ENCODE data around the gene ATF5. TPM values are rescaled to one million over a fixed set of nuclear protein-coding genes. Genes with fewer than 3 reads are reported as not detected.
A peak's percentile ranks its signal among the peaks of the same experiment; 100 is the strongest.

Gene ATF5
- total and polyA plus RNA-seq, 12 donors = 6.4 to 33.8 (median 9.9) TPM

DNA sequence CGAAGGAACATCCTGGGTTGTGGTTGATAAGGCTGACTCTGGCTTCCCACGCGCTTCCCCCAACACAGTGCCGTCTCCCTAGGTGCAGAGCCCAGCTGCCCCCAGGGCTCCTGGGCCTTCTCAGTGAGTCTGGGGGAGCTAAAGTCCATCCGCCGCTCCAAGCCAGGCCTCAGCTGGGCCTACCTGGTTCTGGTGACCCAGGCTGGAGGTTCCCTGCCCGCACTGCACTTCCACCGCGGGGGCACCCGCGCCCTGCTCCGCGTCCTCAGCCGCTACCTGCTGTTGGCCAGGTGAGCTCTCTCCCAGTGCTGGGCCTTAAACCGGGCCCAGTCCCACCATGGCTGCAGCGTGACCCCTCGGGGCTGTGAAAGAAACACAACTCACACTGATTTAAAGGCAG lies 47.8 kb upstream of the ATF5 start:
- Histone ChIP-seq H3K36me3 (peaks cover 15 to 77% (median 69%) of the 10 kb centered on the region in 9 donors), H3K4me3 (no peak overlapping the region), H3K27ac (no peak overlapping the region), H3K9me3 (no peaks in the 10 kb centered on the region), H3K27me3 (no peaks in the 10 kb centered on the region), H3K4me1 (peaks cover 3 to 18% (median 13%) of the 10 kb centered on the region in 9 donors)
- intact Hi-C loops (cut with DNase I) = loop anchor here in 1 of 10 donors (5.0 kb wide), 1 partner anchor 46 kb away; the partner anchor contains the start of genes ATF5 and NUP62
- peak in 1 of 2 donors; percentile 9 for DNase-seq
- TF ChIP-seq CTCF (IDR thresholded peaks at IDR 0.05) = no peak
- 96 to 98% methylated on average over 17 of the region's 17 CpGs for WGBS, 2 donors
- ATAC-seq = no peak

DNA sequence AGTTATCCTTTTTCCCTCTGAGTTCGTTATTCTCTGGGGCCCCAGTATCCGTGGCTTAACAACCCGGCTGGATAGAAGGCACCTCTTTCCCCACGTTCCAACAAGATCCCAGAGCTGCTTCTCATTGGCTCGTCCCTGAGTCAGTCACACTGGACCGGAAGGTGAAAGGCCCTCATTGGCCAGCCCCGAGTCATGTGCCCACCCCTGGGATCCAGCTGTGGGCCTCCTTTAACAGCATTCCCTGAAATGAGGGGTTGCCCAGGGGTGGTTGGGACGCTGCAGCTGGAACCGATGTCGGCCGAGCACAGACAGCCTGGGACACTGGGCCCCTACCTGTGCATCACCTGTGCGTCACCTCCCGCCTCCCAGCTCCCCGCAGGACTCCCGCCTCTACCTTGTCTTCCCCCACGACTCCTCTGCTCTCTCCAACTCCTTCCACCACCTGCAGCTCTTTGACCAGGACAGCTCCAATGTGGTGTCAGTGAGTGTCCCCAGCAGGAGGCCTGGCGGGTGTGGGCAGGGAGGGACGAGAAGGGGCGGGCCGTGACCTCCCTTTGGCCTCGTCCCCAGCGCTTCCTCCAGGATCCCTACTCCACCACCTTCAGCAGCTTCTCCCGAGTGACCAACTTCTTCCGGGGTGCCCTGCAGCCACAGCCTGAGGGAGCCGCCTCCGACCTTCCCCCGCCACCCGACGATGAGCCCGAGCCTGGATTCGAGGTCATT lies 47.2 kb upstream of the ATF5 start:
- no peak for TF ChIP-seq CTCF (IDR thresholded peaks at IDR 0.05)
- Histone ChIP-seq H3K36me3 (peaks cover 15 to 83% (median 73%) of the 10 kb centered on the region in 9 donors), H3K4me3 (no peak overlapping the region), H3K9me3 (no peaks in the 10 kb centered on the region), H3K27me3 (no peaks in the 10 kb centered on the region), H3K27ac (no peak overlapping the region), H3K4me1 (peaks cover 3 to 18% (median 13%) of the 10 kb centered on the region in 9 donors)
- intact Hi-C loops (cut with DNase I) = loop anchor here in 1 of 10 donors (5.0 kb wide), 1 partner anchor 45 kb away; the partner anchor contains the start of genes ATF5 and NUP62
- 88 to 89% methylated on average over 31 of the region's 31 CpGs for WGBS, 2 donors
- DNase-seq (peak in 1 of 2 donors; percentile 8), ATAC-seq (no peak)

DNA sequence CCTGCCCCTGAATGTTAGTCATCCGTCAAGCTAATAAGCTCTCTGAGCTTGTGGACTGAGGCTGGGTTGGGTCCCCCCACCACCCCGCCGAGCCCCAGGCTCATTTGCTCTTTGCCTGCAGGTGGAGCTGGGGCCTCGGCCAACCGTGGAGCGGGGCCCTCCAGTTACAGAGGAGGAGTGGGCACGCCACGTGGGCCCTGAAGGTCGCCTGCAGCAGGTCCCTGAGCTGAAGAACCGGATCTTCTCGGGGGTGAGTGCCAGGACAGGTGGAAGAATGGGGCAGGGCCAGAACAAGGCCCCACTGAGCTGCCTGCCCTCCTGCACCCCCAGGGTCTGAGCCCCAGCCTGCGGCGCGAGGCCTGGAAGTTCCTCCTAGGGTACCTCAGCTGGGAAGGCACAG lies 46.4 kb upstream of the ATF5 start:
- Histone ChIP-seq H3K9me3 (no peaks in the 10 kb centered on the region), H3K27me3 (no peaks in the 10 kb centered on the region), H3K27ac (no peak overlapping the region), H3K4me1 (peaks cover 3 to 25% (median 13%) of the 10 kb centered on the region in 9 donors), H3K36me3 (peaks cover 15 to 90% (median 73%) of the 10 kb centered on the region in 9 donors), H3K4me3 (no peak overlapping the region)
- DNase-seq = no peak
- no peak for TF ChIP-seq CTCF (IDR thresholded peaks at IDR 0.05)
- ATAC-seq = no peak
- intact Hi-C loops (cut with DNase I) = loop anchor here in 1 of 10 donors (5.0 kb wide), 1 partner anchor 45 kb away; the partner anchor contains the start of genes ATF5 and NUP62
- WGBS, 2 donors = 97 to 98% methylated on average over 14 of the region's 14 CpGs

DNA sequence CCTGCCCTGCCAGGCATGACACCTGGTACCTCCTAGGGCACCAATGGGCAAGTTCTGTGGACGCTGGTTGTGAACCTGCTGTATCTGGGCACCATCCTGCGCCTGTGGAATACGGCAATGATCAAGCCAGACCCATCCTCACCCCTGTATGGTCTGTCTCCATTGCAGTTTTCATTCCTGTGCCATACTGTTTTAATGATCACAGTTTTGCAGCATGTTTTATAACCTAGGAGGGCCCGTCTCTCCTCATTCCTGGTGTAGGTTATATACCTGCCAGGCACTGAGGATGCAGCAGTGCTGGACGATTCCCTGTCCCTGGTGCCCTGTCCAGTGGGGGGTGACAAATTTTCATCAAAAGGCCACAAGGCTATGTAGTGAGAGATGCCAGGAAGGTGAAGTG lies 45.9 kb upstream of the ATF5 start:
- H3K4me3 ChIP-seq = no peak overlapping the region
- DNase-seq = no peak

More for the DNA sequence above, 45.9 kb upstream of the ATF5 start:
- no peak for ATAC-seq
- intact Hi-C loops (cut with DNase I) = loop anchor here in 1 of 10 donors (5.0 kb wide), 1 partner anchor 44 kb away; the partner anchor contains the start of genes ATF5 and NUP62
- no peak for TF ChIP-seq CTCF (IDR thresholded peaks at IDR 0.05)
- no peaks in the 10 kb centered on the region for H3K9me3 ChIP-seq
- peaks cover 15 to 90% (median 73%) of the 10 kb centered on the region in 9 donors for H3K36me3 ChIP-seq
- WGBS, 2 donors = 98 to 100% methylated on average over 5 of the region's 5 CpGs
- no peaks in the 10 kb centered on the region for H3K27me3 ChIP-seq
- H3K4me1 ChIP-seq = peaks cover 3 to 25% (median 11%) of the 10 kb centered on the region in 9 donors
- H3K27ac ChIP-seq = no peak overlapping the region

Data from heart right ventricle (tissue), 16 donors.